GM12878 (cell line): ENCODE results near the gene KIAA0825. TPM values are rescaled to one million over a fixed set of nuclear protein-coding genes. Genes with fewer than 3 reads are reported as not detected.

Experiments used
- BCL11A ChIP-seq: IDR thresholded peaks from 2 replicates; pipeline ENCODE4 v1.6.1; 2011; ENCODE audit warnings: low read depth, low read length
- CBFB ChIP-seq: IDR thresholded peaks from 2 replicates; pipeline ENCODE4 v1.6.1; 2016; ENCODE audit warnings: antibody characterized with exemption, low read depth
- CBX5 ChIP-seq: sonication (generic); IDR thresholded peaks from 2 replicates; pipeline ENCODE4 v1.6.1; 2016; ENCODE audit warnings: low read depth, moderate library complexity, mild to moderate bottlenecking, inconsistent platforms
- CHD4 ChIP-seq: fragments of 200-600 bp; sonication (generic); IDR thresholded peaks from 2 replicates; pipeline ENCODE4 v1.6.1; 2016; ENCODE audit warnings: mild to moderate bottlenecking
- EGR1 ChIP-seq, 2 experiments: IDR thresholded peaks; 1 replicate in 1 of 2; 2 replicates in 1 of 2; pipeline ENCODE4 v1.6.1; 2011 to 2012; ENCODE audit warnings: low read depth in 2 of 2, low read length in 2 of 2, borderline replicate concordance in 1 of 2, mild to moderate bottlenecking in 1 of 2, moderate library complexity in 1 of 2
- EZH2 ChIP-seq: IDR thresholded peaks from 2 replicates; pipeline ENCODE4 v1.6.1; 2012; ENCODE audit warnings: low read depth, mild to moderate bottlenecking, control low read depth, inconsistent platforms, low read length, borderline replicate concordance; ENCODE audit not compliant: control insufficient read depth
- GABPA ChIP-seq: IDR thresholded peaks from 2 replicates; pipeline ENCODE4 v1.6.1; 2014; ENCODE audit warnings: antibody characterized with exemption, low read depth, mild to moderate bottlenecking, inconsistent platforms
- IRF4 ChIP-seq: IDR thresholded peaks from 2 replicates; pipeline ENCODE4 v1.6.1; 2011; ENCODE audit warnings: low read depth, low read length
- MYB ChIP-seq: fragments of 150-350 bp; IDR thresholded peaks from 2 replicates; pipeline ENCODE4 v1.6.1; 2014; ENCODE audit warnings: mild to moderate bottlenecking, low read depth, low read length, borderline replicate concordance
- NFIC ChIP-seq: IDR thresholded peaks from 2 replicates; pipeline ENCODE4 v1.6.1; 2012; ENCODE audit warnings: low read depth, mild to moderate bottlenecking, inconsistent platforms, low read length, moderate library complexity
- NFYB ChIP-seq: IDR thresholded peaks from 2 replicates; pipeline ENCODE4 v1.6.1; 2011; ENCODE audit warnings: low read depth, mild to moderate bottlenecking, low read length, improper control_type of control experiment, moderate library complexity; ENCODE audit not compliant: insufficient read depth
- NRF1 ChIP-seq: conservative IDR thresholded peaks from 2 replicates; pipeline ENCODE4 v1.6.1; 2011; ENCODE audit warnings: mild to moderate bottlenecking, low read depth, low read length, improper control_type of control experiment
- PML ChIP-seq: IDR thresholded peaks from 2 replicates; pipeline ENCODE4 v1.6.1; 2012; ENCODE audit warnings: low read length, inconsistent platforms
- RUNX3 ChIP-seq: IDR thresholded peaks from 2 replicates; pipeline ENCODE4 v1.6.1; 2012; ENCODE audit warnings: low read length, inconsistent platforms
- polyA plus RNA-seq, 11 experiments: library from polyadenylated mRNA; depleted of rRNA in 4 of 11; unstranded in 6 of 11; stranded (reverse) in 5 of 11; fragments of >200 nt; fragmentation: Nextera tagmentation in 4 of 11; fragmentation: Illumina TruSeq in 1 of 11; extraction: Ambion mirVana in 4 of 11; extraction: Trizol in 1 of 11; gene quantifications; 1 replicate in 1 of 11; 2 replicates in 10 of 11; pipeline versions ENCODE4 v1.2.1 to v1.2.3, GENCODE V29; 2011 to 2016; ENCODE audit warnings: inconsistent platforms in 2 of 11, missing spikeins in 2 of 11, low read depth in 1 of 11
- total RNA-seq, 4 experiments: library from RNA; depleted of rRNA in 3 of 4; stranded (reverse); fragments of >200 nt in 3 of 4; fragmentation: Illumina TruSeq in 1 of 4; extraction: Trizol in 1 of 4; gene quantifications; 2 replicates each; pipeline versions ENCODE4 v1.2.1 to v1.2.3, GENCODE V29; 2013 to 2021
- TF ChIP-seq, protein P1 (sequence below): fragments of 150-350 bp; IDR thresholded peaks from 2 replicates; pipeline ENCODE4 v1.6.1; 2016; ENCODE audit warnings: low read depth, low read length
- TF ChIP-seq, protein P2 (sequence below): fragments of 450-650 bp; IDR thresholded peaks from 2 replicates; pipeline ENCODE4 v1.6.1; 2017; ENCODE audit warnings: mild to moderate bottlenecking, moderate library complexity
- TF ChIP-seq, protein P3 (sequence below): fragments of 450-650 bp; IDR thresholded peaks from 2 replicates; pipeline ENCODE4 v1.6.1; 2018; ENCODE audit warnings: mild to moderate bottlenecking, low read depth, moderate library complexity; ENCODE audit not compliant: partially characterized antibody

The KIAA0825 gene
- total and polyA plus RNA-seq, 10 of the 15 experiments (the other 5 are each of a cell fraction or from before 2014, with no cell fraction given), result 0.55 to 1.9 (median 1.5) TPM

DNA sequence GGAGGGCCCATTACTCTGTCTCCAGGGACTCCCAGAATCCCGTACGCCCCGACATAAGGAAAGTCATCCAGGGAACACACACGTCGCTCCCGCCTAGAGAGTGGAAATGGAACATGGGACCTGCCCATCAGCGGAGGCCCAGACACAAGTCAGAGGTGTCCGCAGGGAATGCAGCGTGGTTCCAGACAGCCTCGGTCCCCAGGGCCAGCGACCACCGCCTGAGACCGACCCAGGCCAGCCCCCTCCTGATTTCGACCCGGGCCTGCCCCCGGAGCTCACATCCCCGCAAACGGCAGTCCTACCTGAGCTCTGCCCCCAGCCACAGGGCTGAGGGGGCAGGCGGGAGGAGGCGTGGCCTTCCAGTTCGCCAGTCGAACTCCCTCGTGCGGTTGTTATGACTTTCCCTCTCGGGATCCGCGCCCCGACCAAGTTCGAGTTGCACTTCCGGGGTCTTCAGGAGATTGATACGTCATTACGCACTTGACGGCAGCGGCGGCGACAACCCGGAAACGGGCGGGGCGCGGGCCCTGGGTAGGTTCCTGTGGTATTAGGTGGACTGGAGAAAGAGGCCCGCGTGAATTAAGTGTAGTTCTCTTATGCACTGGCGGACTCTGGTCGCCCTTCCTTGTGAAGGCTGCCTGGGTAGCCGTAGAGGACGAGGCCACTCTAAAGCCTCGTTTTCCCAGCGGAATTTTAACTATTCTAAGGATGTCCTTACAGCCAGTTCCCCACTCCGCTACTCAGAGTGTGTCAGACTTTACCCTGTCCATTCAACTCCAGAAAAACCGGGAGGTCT, 507.0 kb downstream of the KIAA0825 start (continued):
- no peak for TF ChIP-seq NRF1
- TF ChIP-seq NFYB, result no peak
- TF ChIP-seq CHD4, result no peak
- TF ChIP-seq EZH2, result no peak
- 0 out of 2 replicates have a peak, but pooled peaks have one; percentile 20 for TF ChIP-seq IRF4
- TF ChIP-seq, protein P1, sequence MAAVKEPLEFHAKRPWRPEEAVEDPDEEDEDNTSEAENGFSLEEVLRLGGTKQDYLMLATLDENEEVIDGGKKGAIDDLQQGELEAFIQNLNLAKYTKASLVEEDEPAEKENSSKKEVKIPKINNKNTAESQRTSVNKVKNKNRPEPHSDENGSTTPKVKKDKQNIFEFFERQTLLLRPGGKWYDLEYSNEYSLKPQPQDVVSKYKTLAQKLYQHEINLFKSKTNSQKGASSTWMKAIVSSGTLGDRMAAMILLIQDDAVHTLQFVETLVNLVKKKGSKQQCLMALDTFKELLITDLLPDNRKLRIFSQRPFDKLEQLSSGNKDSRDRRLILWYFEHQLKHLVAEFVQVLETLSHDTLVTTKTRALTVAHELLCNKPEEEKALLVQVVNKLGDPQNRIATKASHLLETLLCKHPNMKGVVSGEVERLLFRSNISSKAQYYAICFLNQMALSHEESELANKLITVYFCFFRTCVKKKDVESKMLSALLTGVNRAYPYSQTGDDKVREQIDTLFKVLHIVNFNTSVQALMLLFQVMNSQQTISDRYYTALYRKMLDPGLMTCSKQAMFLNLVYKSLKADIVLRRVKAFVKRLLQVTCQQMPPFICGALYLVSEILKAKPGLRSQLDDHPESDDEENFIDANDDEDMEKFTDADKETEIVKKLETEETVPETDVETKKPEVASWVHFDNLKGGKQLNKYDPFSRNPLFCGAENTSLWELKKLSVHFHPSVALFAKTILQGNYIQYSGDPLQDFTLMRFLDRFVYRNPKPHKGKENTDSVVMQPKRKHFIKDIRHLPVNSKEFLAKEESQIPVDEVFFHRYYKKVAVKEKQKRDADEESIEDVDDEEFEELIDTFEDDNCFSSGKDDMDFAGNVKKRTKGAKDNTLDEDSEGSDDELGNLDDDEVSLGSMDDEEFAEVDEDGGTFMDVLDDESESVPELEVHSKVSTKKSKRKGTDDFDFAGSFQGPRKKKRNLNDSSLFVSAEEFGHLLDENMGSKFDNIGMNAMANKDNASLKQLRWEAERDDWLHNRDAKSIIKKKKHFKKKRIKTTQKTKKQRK, result no peak
- TF ChIP-seq, protein P2, sequence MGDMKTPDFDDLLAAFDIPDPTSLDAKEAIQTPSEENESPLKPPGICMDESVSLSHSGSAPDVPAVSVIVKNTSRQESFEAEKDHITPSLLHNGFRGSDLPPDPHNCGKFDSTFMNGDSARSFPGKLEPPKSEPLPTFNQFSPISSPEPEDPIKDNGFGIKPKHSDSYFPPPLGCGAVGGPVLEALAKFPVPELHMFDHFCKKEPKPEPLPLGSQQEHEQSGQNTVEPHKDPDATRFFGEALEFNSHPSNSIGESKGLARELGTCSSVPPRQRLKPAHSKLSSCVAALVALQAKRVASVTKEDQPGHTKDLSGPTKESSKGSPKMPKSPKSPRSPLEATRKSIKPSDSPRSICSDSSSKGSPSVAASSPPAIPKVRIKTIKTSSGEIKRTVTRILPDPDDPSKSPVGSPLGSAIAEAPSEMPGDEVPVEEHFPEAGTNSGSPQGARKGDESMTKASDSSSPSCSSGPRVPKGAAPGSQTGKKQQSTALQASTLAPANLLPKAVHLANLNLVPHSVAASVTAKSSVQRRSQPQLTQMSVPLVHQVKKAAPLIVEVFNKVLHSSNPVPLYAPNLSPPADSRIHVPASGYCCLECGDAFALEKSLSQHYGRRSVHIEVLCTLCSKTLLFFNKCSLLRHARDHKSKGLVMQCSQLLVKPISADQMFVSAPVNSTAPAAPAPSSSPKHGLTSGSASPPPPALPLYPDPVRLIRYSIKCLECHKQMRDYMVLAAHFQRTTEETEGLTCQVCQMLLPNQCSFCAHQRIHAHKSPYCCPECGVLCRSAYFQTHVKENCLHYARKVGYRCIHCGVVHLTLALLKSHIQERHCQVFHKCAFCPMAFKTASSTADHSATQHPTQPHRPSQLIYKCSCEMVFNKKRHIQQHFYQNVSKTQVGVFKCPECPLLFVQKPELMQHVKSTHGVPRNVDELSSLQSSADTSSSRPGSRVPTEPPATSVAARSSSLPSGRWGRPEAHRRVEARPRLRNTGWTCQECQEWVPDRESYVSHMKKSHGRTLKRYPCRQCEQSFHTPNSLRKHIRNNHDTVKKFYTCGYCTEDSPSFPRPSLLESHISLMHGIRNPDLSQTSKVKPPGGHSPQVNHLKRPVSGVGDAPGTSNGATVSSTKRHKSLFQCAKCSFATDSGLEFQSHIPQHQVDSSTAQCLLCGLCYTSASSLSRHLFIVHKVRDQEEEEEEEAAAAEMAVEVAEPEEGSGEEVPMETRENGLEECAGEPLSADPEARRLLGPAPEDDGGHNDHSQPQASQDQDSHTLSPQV, result no peak
- no peak; the same call in 1 of the 2 replicates for TF ChIP-seq CBX5
- peak; percentile 68; the same call in 1 of the 2 replicates for TF ChIP-seq GABPA
- peak; percentile 54; the same call in 1 of the 2 replicates for TF ChIP-seq PML
- TF ChIP-seq NFIC, result no peak
- peak; percentile 13 to 49; a peak in 1 of 3 replicates for TF ChIP-seq EGR1 (IDR thresholded peaks at IDR 0.05; ENCODE audit: borderline replicate concordance in 1 of 2, low read depth in 2 of 2, low read length in 2 of 2)
- no peak for TF ChIP-seq MYB
- TF ChIP-seq CBFB, result 0 out of 2 replicates have a peak, but pooled peaks have one; percentile 49
- TF ChIP-seq, protein P3, sequence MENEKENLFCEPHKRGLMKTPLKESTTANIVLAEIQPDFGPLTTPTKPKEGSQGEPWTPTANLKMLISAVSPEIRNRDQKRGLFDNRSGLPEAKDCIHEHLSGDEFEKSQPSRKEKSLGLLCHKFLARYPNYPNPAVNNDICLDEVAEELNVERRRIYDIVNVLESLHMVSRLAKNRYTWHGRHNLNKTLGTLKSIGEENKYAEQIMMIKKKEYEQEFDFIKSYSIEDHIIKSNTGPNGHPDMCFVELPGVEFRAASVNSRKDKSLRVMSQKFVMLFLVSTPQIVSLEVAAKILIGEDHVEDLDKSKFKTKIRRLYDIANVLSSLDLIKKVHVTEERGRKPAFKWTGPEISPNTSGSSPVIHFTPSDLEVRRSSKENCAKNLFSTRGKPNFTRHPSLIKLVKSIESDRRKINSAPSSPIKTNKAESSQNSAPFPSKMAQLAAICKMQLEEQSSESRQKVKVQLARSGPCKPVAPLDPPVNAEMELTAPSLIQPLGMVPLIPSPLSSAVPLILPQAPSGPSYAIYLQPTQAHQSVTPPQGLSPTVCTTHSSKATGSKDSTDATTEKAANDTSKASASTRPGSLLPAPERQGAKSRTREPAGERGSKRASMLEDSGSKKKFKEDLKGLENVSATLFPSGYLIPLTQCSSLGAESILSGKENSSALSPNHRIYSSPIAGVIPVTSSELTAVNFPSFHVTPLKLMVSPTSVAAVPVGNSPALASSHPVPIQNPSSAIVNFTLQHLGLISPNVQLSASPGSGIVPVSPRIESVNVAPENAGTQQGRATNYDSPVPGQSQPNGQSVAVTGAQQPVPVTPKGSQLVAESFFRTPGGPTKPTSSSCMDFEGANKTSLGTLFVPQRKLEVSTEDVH, result peak; percentile 36
- peak; percentile 46 for TF ChIP-seq RUNX3
- no peak for TF ChIP-seq BCL11A
